GM18511 (cell line): ENCODE results near the gene SEPTIN5.

Experiments used
- ATAC-seq: cut with Tn5 transposase; IDR thresholded peaks from one replicate; pipeline ENCODE4 v1.9.1; 2021; ENCODE audit warnings: mild to moderate bottlenecking, moderate library complexity; ENCODE audit not compliant: unreplicated experiment

Gene SEPTIN5

DNA sequence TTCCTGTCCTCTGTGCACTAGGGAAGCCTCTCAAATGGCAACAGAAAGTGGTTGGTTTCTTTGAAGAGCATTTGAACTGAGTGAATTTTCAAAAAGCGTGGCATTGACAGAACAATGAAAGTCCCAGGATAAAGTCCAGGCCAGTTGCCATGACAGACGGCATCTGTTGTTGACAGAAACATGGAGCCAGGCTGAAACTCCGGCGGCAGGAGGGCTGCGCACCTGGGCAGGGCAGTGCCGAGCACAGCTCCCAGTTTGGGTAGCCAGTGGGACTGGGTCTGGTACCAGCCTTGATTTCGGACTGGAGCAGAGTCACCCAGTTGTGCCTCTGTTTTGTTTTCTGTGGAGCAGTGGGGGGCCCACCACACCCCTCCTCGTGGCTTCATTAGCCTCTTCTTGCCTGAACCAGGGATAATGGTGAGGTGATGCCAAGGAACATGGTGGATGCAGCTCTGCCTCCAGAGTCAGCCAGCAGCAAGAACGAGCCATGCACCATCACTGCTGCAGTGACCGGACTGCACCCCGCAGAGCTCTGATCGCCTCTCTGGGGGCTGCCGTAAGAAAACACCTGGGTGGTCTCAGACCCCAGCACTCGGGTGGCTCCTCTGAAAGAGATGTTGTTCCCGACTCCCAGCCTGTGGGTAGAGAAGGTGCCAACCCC, 9.8 kb upstream of the SEPTIN5 start:
- ATAC-seq, result no peak

- no peak for ATAC-seq
Measured at GRCh38 chr22:19705181-19705934, 8.9 kb upstream of the SEPTIN5 start.

GRCh38 chr22:19706661-19707151, 7.6 kb upstream of the SEPTIN5 start:
- ATAC-seq, result no peak

- no peak for ATAC-seq
Measured at GRCh38 chr22:19707347-19708290, 6.7 kb upstream of the SEPTIN5 start.

DNA sequence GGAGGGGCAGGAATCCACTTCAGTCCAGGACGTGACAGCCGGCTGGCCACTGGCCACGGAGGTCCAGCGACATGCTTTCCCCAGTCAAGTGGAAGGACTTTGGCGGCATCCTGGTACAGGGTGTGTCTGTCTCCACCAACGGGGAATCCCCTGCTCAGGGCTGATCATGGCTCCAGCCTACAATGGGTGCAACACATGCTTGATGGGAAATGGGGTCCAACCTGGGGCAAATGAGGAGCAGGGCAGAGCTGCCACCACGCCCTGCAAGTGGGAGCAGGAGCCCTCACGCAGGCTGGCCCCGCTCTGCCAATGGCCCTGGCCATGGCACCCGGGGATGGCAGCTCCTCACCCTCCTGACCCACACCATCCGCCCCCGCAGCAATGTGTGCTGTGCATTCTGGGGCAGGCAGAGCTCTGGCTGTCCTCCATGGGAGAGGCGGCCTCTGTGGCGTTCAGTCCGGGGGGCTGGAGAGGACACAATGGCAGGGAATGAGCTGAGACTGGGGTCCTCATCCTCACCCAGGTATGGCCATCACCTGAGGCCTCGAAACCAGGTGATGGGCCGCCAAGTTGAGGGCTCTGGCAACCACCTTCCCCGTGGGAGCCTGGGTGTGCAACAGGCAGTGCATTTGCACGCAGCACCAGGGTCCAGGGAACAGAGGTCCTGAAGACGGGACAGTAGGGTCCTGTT, 5.8 kb upstream of the SEPTIN5 start:
- no peak for ATAC-seq

DNA sequence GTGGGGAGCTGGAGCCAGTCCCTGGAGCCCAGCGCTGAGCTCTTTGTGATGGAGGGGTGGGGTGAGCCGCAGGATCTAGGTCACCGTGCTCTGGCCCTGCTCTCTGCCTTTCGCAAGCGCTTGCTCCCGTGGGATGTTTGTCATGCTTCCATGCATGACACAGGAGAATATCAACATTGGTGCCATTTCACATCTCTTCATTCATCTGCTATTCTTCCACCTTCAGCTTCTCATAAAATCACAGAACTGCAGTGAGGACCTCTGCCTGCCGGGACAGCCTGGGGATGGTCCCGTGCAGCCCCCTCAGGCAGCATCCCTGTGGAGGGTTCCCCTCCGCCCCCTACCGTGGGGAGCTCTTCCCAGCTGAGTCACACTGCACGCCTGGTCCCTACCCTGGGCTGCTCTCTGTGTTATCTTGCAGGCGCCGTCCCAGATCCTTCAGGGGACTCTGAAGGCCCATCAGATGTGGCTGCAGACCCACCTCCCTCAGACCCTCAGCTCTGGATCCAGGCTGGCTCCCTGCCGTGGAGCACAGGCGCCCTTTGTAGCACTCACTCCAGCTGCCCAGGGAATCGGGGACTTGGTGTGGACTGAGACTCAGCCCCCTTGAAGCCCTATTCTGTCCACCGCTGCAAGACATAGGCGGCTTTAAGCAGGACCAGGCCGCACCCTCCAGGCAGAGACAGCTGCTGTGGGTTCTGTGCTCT, 5.1 kb upstream of the SEPTIN5 start:
- ATAC-seq, result no peak

DNA sequence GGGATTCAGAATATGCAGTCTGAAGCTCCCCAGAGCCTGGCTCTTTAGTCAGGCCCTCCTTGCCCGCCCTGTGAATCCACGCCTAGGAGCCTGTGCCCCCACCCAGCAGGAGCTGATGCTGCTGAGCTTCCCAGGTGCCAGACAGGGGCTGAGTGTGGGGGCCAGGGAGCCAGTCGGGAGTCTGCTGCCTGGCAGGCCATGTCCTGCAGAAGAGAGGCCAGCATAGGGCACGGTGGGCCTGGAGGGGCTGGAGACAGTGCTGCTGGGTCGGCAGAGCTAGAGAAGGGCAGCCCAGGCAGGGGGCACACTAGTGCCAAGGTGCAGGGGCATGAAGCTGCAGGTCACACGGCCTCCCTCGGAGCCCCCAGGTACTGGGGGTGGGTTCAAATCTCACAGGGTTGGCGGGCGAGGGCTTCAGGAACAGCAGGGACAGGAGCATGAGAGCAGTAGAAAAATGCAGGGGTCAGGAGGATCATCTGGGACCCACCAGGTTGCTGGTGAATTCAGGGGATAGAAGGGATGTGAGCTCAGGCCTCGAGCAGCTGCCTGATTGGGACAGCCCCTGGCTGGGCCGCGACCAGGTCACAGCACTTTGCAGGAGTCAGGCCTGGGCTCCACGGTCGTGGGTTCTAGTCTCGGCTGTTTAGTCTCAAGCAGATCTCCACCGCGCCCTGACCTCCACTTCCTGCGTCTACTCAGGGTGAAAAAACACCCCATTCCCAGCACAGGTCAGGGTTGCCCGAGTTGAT, 4.1 kb upstream of the SEPTIN5 start:
- ATAC-seq, result no peak

- ATAC-seq, result no peak
Measured at GRCh38 chr22:19710769-19711106, 3.6 kb upstream of the SEPTIN5 start.

DNA sequence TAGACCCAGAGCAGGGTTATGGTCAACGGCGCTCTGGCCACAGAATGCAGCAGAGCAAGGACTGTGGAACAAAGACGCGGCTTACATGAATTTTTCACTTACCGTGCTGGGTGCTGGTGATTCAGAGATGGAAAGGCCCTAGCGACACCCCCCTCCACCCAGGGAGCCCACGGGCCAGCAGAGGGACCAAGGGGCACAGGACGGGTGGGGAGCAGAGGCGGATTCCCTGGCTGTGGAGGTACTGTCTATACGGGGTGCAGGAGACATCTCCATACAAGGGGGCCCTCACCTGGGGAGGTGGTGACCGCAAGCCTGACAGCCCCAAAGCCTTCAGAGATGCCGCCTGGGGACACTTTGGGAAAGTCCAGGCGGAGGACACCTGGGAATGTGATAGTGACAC, 1.1 kb upstream of the SEPTIN5 start:
- ATAC-seq, result no peak

GRCh38 chr22:19713650-19714311, 522 bp upstream of the SEPTIN5 start:
- ATAC-seq, result no peak

DNA sequence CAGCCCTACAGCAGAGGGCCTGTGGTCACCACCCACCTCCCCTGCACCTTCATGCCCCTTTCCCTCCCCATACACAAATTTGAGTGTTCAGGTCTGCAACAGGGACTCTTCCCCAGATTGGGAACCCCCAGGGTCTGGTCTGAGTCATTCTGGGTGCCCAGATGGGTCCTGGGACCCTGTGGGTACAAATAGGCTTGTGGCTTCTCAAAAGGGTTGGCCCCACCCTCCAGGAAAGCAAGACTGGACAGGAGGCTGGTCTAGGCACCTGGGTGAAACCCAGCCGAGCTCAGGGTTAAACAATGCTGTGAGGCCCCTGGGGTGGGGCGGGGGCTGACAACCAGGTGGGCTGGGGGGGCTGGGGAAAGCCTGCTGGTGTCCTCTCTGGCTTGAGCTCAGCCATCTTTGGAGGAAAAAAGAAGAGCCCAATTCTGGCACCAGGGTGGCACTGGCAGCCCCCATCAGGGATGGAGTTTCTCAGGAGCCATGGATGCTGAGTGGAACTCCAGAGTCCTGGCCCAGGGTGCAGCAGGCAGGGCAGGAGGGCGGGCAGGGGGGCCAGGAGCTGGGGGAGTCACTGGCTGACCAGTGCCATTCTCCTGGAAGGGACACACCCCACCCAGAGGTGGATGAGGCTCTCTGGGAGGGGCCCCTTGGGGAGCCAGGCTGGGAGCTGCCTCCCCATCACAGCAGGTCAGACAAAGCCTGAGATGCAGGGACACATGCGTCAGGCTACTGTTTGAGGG, 1.1 kb downstream of the SEPTIN5 start:
- ATAC-seq, result no peak

GRCh38 chr22:19716041-19716828, 1.9 kb downstream of the SEPTIN5 start:
- no peak for ATAC-seq

- ATAC-seq, result no peak
Measured at GRCh38 chr22:19716829-19717105, 2.5 kb downstream of the SEPTIN5 start.

GRCh38 chr22:19717181-19717580, 2.9 kb downstream of the SEPTIN5 start:
- no peak for ATAC-seq

- ATAC-seq, result no peak
Measured at GRCh38 chr22:19717691-19718455, 3.6 kb downstream of the SEPTIN5 start.

DNA sequence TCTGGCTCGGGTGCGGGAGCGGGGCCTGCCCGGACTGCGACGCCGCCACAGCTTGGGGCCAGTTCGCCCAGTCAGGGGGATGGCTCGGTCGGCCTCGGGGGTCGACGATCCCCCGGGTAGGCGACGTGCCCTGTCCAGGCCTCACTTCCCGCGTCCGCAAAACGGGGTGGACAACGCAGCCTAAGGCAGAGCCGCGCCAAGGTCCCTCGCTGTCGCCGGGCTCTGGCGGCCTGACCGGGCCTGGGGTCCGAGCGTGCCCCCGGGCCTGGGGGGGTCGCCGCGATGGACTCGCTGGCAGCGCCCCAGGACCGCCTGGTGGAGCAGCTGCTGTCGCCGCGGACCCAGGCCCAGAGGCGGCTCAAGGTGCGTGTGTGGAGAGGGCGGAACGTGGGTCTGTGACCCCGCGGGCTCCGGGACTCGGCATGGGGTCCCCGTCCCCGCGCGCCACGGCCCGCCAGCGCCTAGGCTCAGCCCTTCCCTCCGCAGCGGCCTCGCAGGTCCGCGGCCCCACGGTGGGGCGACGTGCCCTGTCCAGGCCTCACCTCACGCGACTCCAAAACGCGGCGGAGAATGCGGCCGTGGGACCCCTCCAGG, 4.2 kb downstream of the SEPTIN5 start:
- no peak for ATAC-seq

DNA sequence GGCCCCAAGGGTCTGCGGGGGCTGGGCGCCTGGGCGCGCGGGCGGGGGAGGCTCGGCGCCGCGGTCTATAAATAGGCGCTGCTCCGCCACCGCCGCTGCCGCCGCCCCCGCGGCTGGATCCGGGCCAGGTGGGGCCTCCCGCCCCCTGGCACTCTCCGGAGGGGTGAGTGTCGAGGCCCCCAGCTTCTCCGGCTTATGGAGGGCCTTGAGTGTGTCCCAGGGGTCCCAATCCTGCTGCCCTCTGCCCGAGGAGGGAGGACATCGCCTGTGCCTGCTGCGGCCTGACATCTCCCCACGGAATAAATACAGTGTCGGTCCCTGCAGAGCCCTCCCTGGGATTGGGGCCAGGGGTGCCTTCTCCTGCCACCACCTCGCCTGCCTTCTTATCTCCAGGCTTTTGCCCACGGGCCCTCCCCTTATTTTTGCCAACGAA, 4.8 kb downstream of the SEPTIN5 start:
- no peak for ATAC-seq
